ENCODE measurements around the gene ST6GALNAC3. TPM values are rescaled to one million over a fixed set of nuclear protein-coding genes. Genes with fewer than 3 reads are reported as not detected.

Gene ST6GALNAC3
- total RNA-seq = 10 to 100 TPM; 50.0 to 61.3 TPM

DNA sequence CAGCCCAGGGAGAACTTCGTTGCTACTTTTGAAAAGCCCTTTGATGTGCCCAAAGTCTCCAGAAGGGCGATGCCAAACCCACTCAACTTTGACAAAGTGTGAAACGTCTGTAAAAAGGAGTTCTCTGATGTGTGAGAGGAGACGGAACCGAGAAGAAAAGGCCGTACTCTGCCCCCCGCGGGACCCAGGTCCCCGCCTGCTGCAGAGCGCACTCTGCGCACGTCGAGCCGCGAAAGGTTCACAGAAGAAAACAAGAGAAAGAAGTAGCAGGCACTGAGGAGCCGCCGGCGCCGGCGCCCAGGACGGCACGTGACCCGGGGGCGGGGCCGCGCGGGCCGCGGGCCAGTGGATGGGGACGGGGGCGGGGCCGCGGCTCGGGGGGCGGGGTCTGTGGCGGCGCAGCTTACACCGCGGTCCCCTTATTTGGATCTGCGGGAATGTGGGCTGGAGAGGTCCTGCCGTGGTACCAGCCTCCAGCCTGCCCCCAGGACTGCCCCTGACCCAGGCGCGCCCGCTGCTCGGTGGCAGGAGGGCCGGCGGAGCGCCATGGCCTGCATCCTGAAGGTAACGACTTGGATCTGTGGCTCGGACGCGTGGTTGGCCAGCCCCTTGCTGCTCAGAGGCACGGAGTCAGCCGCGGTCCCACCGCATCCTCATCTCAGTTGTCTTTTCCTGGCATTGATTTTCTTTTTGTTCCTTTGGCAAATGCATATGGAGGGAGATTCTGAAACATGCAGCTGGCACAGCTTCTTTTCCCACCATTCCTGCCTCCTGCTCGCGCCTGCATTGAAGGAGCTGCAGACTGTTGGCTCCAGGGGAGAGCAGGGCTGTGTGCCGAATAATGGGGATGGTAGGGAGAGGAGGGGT, at the start of gene ST6GALNAC3:
Gene ST6GALNAC3 (plus strand): TSS at position 426 of the 867 bp plus-strand sequence.

Other genes with a start within 250 kb of the ST6GALNAC3 start
- not detected for gene ASB17, start 142.3 kb upstream of the ST6GALNAC3 start, total RNA-seq